C4-2B (cell line): ENCODE results near the gene TLE5.
A peak's percentile ranks its signal among the peaks of the same experiment; 100 is the strongest.

Source experiments
- H3K27ac ChIP-seq: fragments of 450-650 bp; 2 replicates; pipeline ENCODE4 v1.5.1; 2017
- CTCF ChIP-seq: fragments of 450-650 bp; conservative IDR thresholded peaks from 2 replicates; pipeline ENCODE4 v1.5.1; 2017; ENCODE audit warnings: mild to moderate bottlenecking
- ZFX ChIP-seq: fragments of 450-650 bp; IDR thresholded peaks from 2 replicates; pipeline ENCODE4 v1.6.1; 2017

TLE5 gene

GRCh38 chr19:3080286-3080685, 18.0 kb upstream of the TLE5 start:
- no peak overlapping the region for H3K27ac ChIP-seq

GRCh38 chr19:3079578-3079977, 17.3 kb upstream of the TLE5 start:
- TF ChIP-seq CTCF = no peak
- TF ChIP-seq ZFX = no peak
- no peak overlapping the region for H3K27ac ChIP-seq

More at GRCh38 chr19:3080286-3080685, 18.0 kb upstream of the TLE5 start:
- TF ChIP-seq ZFX (no peak), CTCF (no peak)

- TF ChIP-seq ZFX = no peak
- peak; percentile 97 for TF ChIP-seq CTCF
These were observed 13.5 kb upstream of the TLE5 start for GRCh38 chr19:3075605-3076431.

GRCh38 chr19:3073931-3074595, 11.8 kb upstream of the TLE5 start:
- TF ChIP-seq CTCF (no peak), ZFX (no peak)
- no peak overlapping the region for H3K27ac ChIP-seq

More at GRCh38 chr19:3075605-3076431, 13.5 kb upstream of the TLE5 start:
- no peak overlapping the region for H3K27ac ChIP-seq

GRCh38 chr19:3073159-3073563, 10.9 kb upstream of the TLE5 start:
- no peak overlapping the region for H3K27ac ChIP-seq
- no peak for TF ChIP-seq CTCF

GRCh38 chr19:3071768-3072167, 9.5 kb upstream of the TLE5 start:
- H3K27ac ChIP-seq = no peak overlapping the region
- no peak for TF ChIP-seq ZFX

- H3K27ac ChIP-seq = no peak overlapping the region
- no peak for TF ChIP-seq ZFX
- no peak for TF ChIP-seq CTCF
These were observed 5.8 kb upstream of the TLE5 start for GRCh38 chr19:3068071-3068470.
